Naive thymus-derived CD4-positive, alpha-beta T cell (primary cell): Measurements from ENCODE around the gene CPB2. TPM values are rescaled to one million over a fixed set of nuclear protein-coding genes. Genes with fewer than 3 reads are reported as not detected.

Experiments used
- ATAC-seq: fragments of 150-1000 bp; cut with Tn5 transposase; 2 replicates; pipeline ENCODE4 v1.10.0; 2021; ENCODE audit warnings: mild to moderate bottlenecking, moderate library complexity
- CTCF ChIA-PET: fragments of 350-600 bp; sonication (Branson Sonifier 250); formaldehyde crosslinking; loops from one replicate; lab custom pipeline; 2021; ENCODE audit warnings: antibody characterized with exemption; lab: Charles Lee
- POLR2A ChIA-PET: fragments of 350-600 bp; sonication (Branson Sonifier 250); formaldehyde crosslinking; loops from one replicate; lab custom pipeline; 2021; ENCODE audit warnings: antibody characterized with exemption, inconsistent platforms; lab: Charles Lee
- DNase-seq, 9 donors: peaks; one replicate each; pipeline versions ENCODE4 v3.0.0 to v3.0.0-alpha.2; 2020 to 2022; ENCODE audit warnings: mixed read lengths in 1 of 9
- H3K27ac ChIP-seq: one replicate; pipeline ENCODE4 v1.7.0; 2013; ENCODE audit warnings: mild to moderate bottlenecking, low read depth, low read length, moderate library complexity
- H3K27me3 ChIP-seq, 2 donors: one replicate each; pipeline ENCODE4 v1.7.0; 2013; ENCODE audit warnings: low read length in 2 of 2, mild to moderate bottlenecking in 2 of 2, moderate library complexity in 2 of 2; ENCODE audit not compliant: control insufficient read depth in 2 of 2, insufficient read depth in 2 of 2
- H3K36me3 ChIP-seq, 3 experiments: 1 replicate in 2 of 3; 2 replicates in 1 of 3; pipeline ENCODE4 v1.7.0; 2013; ENCODE audit warnings: low read length in 3 of 3, mild to moderate bottlenecking in 3 of 3, moderate library complexity in 1 of 3; ENCODE audit not compliant: insufficient read depth in 3 of 3, control insufficient read depth in 2 of 3
- H3K4me1 ChIP-seq, 2 donors: one replicate each; pipeline ENCODE4 v1.7.0; 2013; ENCODE audit warnings: low read length in 2 of 2, mild to moderate bottlenecking in 2 of 2, moderate library complexity in 1 of 2; ENCODE audit not compliant: control insufficient read depth in 2 of 2, insufficient read depth in 2 of 2
- H3K4me3 ChIP-seq: 2 replicates; pipeline ENCODE4 v1.7.0; 2013; ENCODE audit warnings: mild to moderate bottlenecking, low read length
- H3K9me3 ChIP-seq, 3 experiments: 1 replicate in 2 of 3; 2 replicates in 1 of 3; pipeline ENCODE4 v1.7.0; 2013; ENCODE audit warnings: low read length in 3 of 3; ENCODE audit not compliant: control insufficient read depth in 2 of 3
- H3K27ac Mint-ChIP-seq, 9 donors: one replicate each; pipeline ENCODE4 v1.8.0; 2020 to 2022; ENCODE audit warnings: mixed read lengths in 9 of 9, mild to moderate bottlenecking in 8 of 9, moderate library complexity in 5 of 9, inconsistent platforms in 2 of 9
- H3K27me3 Mint-ChIP-seq, 5 donors: one replicate each; pipeline ENCODE4 v1.8.0; 2021 to 2022; ENCODE audit warnings: mixed read lengths in 5 of 5, mild to moderate bottlenecking in 1 of 5
- H3K36me3 Mint-ChIP-seq, 5 donors: one replicate each; pipeline ENCODE4 v1.8.0; 2020 to 2022; ENCODE audit warnings: mixed read lengths in 5 of 5, mild to moderate bottlenecking in 3 of 5, inconsistent platforms in 1 of 5
- H3K4me1 Mint-ChIP-seq, 7 donors: one replicate each; pipeline ENCODE4 v1.8.0; 2020 to 2022; ENCODE audit warnings: mixed read lengths in 7 of 7, mild to moderate bottlenecking in 3 of 7, inconsistent platforms in 1 of 7
- H3K4me3 Mint-ChIP-seq, 10 donors: one replicate each; pipeline ENCODE4 v1.8.0; 2020 to 2022; ENCODE audit warnings: mild to moderate bottlenecking in 10 of 10, mixed read lengths in 10 of 10, moderate library complexity in 6 of 10, inconsistent platforms in 2 of 10
- H3K9me3 Mint-ChIP-seq, 11 donors: one replicate each; pipeline ENCODE4 v1.8.0; 2020 to 2022; ENCODE audit warnings: mixed read lengths in 11 of 11, mild to moderate bottlenecking in 4 of 11, inconsistent platforms in 1 of 11, moderate library complexity in 1 of 11
- intact Hi-C, 2 donors: fragments of 100-400 bp; cut with micrococcal nuclease; formaldehyde crosslinking; loops; one replicate each; pipeline ENCODE4 v1.15.1; 2023
- polyA plus RNA-seq, 2 donors: library from polyadenylated mRNA; unstranded; fragments of 300-500 nt; fragmentation: Illumina TruSeq; gene quantifications; one replicate each; pipeline ENCODE4 v1.2.3, GENCODE V29; 2021
- total RNA-seq, 6 experiments: library from RNA in 5 of 6; stranded (reverse) in 5 of 6; gene quantifications; 1 replicate in 5 of 6; 2 replicates in 1 of 6; pipeline ENCODE4 v1.2.3 and lab custom pipeline; 2021 to 2026

CPB2 gene
- total and polyA plus RNA-seq, 7 experiments from 2014 or later, result not detected

- no peak for DNase-seq
- Mint-ChIP-seq H3K36me3 (no peaks in the 10 kb centered on the region), H3K27me3 (peaks cover 4 to 13% (median 5%) of the 10 kb centered on the region in 5 donors), H3K4me1 (peaks cover 0 to 4% (median 0%) of the 10 kb centered on the region in 7 donors), H3K9me3 (no peaks in the 10 kb centered on the region), H3K27ac (no peak overlapping the region), H3K4me3 (no peak overlapping the region)
- Histone ChIP-seq H3K4me3 (no peak overlapping the region), H3K4me1 (no peaks in the 10 kb centered on the region), H3K27ac (no peak overlapping the region), H3K9me3 (no peaks in the 10 kb centered on the region), H3K36me3 (no peaks in the 10 kb centered on the region), H3K27me3 (no peaks in the 10 kb centered on the region)
- CTCF ChIA-PET, result no interaction called here
- intact Hi-C loops, result no loop called here
- ATAC-seq, result no peak
- POLR2A ChIA-PET, result no interaction called here
These were observed 18.4 kb downstream of the CPB2 start for GRCh38 chr13:46086421-46086922.

DNA sequence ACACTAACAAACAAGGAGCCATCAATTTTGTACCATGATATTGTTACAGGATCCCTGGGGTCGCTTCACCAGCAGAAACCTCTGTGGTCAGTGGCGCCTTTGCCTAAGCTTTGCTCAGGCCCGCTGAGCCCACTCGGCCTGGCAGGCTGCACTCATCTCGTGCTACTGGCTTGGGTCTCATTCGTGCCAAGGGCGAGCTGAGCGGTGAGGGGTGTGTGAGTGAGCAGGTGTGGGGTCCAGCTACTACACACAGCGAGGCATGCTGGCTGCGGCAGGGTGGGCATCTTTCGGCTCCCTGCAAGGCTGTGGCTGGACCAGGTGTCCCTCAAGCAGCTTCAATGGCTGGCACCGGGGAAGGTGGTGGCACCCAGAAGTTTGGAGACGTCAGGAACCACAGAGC lies 19.1 kb downstream of the CPB2 start:
- Mint-ChIP-seq H3K4me1 (peaks cover 0 to 4% (median 0%) of the 10 kb centered on the region in 7 donors), H3K27ac (no peak overlapping the region), H3K27me3 (peaks cover 4 to 10% (median 5%) of the 10 kb centered on the region in 5 donors), H3K36me3 (no peaks in the 10 kb centered on the region), H3K4me3 (no peak overlapping the region), H3K9me3 (no peaks in the 10 kb centered on the region)
- Histone ChIP-seq H3K27me3 (no peaks in the 10 kb centered on the region), H3K9me3 (no peaks in the 10 kb centered on the region), H3K27ac (no peak overlapping the region), H3K4me3 (no peak overlapping the region), H3K36me3 (no peaks in the 10 kb centered on the region), H3K4me1 (no peaks in the 10 kb centered on the region)
- POLR2A ChIA-PET, result no interaction called here
- intact Hi-C loops, result no loop called here
- ATAC-seq (no peak), DNase-seq (no peak)
- CTCF ChIA-PET, result no interaction called here

DNA sequence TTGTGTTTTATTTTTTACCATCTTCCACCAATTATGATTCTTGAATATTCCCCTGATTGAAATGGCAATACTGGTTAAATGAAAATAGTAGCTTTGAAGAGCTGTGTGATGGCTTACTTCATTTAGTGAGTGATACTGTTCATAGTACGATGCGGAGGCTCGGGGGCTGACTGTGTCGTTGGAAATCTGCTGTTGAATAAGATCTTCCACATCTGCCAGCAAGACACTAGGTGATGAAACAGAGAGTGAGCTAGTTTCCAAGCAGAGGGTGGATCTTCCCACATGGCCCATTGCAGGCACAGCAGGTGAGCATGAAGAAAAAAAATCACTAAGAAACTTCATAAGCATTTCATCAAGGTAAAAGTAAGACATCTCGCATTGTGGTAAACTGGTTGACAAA lies 22.5 kb downstream of the CPB2 start:
- H3K9me3 Mint-ChIP-seq, result peaks cover 0 to 3% (median 0%) of the 10 kb centered on the region in 11 donors
- Histone ChIP-seq H3K9me3 (no peaks in the 10 kb centered on the region), H3K27me3 (no peaks in the 10 kb centered on the region), H3K36me3 (no peaks in the 10 kb centered on the region), H3K27ac (no peak overlapping the region), H3K4me1 (no peaks in the 10 kb centered on the region), H3K4me3 (no peak overlapping the region)
- H3K4me1 Mint-ChIP-seq, result peaks cover 5 to 15% (median 11%) of the 10 kb centered on the region in 7 donors
- POLR2A ChIA-PET, result no interaction called here
- H3K27me3 Mint-ChIP-seq, result peaks cover 0 to 13% (median 0%) of the 10 kb centered on the region in 5 donors
- intact Hi-C loops, result no loop called here
- CTCF ChIA-PET, result interaction anchor here (0.6 to 0.7 kb wide), 2 partner anchors 25 to 354 kb away, joined by 3 read pairs; no protein-coding TSS in a partner anchor
- no peak overlapping the region for H3K27ac Mint-ChIP-seq
- no peak overlapping the region for H3K4me3 Mint-ChIP-seq
- no peaks in the 10 kb centered on the region for H3K36me3 Mint-ChIP-seq
- ATAC-seq (no peak), DNase-seq (no peak)

GRCh38 chr13:46079770-46080169 lies 25.1 kb downstream of the CPB2 start:
- ChIA-PET POLR2A (no interaction called here), CTCF (no interaction called here)
- peaks cover 0 to 3% (median 0%) of the 10 kb centered on the region in 5 donors for H3K36me3 Mint-ChIP-seq
- peaks cover 4 to 15% (median 11%) of the 10 kb centered on the region in 7 donors for H3K4me1 Mint-ChIP-seq
- no peak overlapping the region for H3K4me3 Mint-ChIP-seq
- ATAC-seq, result no peak
- Histone ChIP-seq H3K4me1 (no peaks in the 10 kb centered on the region), H3K27ac (no peak overlapping the region), H3K27me3 (no peaks in the 10 kb centered on the region), H3K9me3 (no peaks in the 10 kb centered on the region), H3K36me3 (no peaks in the 10 kb centered on the region), H3K4me3 (no peak overlapping the region)
- peak in 1 of 9 donors; percentile 3 for DNase-seq
- intact Hi-C loops, result no loop called here
- peaks cover 0 to 26% (median 0%) of the 10 kb centered on the region in 5 donors for H3K27me3 Mint-ChIP-seq
- H3K9me3 Mint-ChIP-seq, result peaks cover 0 to 5% (median under 1%) of the 10 kb centered on the region in 11 donors
- H3K27ac Mint-ChIP-seq, result peak overlapping the region in 1 of 9 donors; percentile 49

DNA sequence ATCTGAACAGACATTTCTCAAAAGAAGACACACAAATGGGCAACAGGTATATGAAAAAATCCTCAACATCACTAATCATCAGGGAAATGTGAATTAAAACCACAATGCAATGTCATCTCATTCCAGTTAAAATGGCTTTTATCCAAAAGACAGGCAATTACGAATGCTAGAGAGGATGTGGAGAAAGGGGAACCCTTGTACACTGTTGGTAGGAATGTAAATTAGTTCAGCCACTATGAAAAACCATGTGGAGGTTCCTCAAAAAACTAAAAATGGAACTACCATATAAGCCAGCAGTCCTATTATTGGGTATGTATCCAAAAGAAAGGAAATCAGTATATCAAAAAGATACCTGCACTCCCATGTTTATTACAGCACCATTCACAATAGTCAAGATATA lies 27.6 kb downstream of the CPB2 start:
- Mint-ChIP-seq H3K9me3 (peaks cover 0 to 5% (median 2%) of the 10 kb centered on the region in 11 donors), H3K27me3 (peaks cover 0 to 37% (median 0%) of the 10 kb centered on the region in 5 donors), H3K4me1 (peaks cover 4 to 15% (median 11%) of the 10 kb centered on the region in 7 donors), H3K4me3 (no peak overlapping the region), H3K27ac (no peak overlapping the region), H3K36me3 (peaks cover 0 to 6% (median 0%) of the 10 kb centered on the region in 5 donors)
- POLR2A ChIA-PET, result no interaction called here
- no peaks in the 10 kb centered on the region for H3K4me1 ChIP-seq
- no peaks in the 10 kb centered on the region for H3K27me3 ChIP-seq
- H3K27ac ChIP-seq, result no peak overlapping the region
- intact Hi-C loops, result no loop called here
- no peaks in the 10 kb centered on the region for H3K36me3 ChIP-seq
- no peaks in the 10 kb centered on the region for H3K9me3 ChIP-seq
- no peak for ATAC-seq
- DNase-seq, result no peak
- no peak overlapping the region for H3K4me3 ChIP-seq
- CTCF ChIA-PET, result no interaction called here

DNA sequence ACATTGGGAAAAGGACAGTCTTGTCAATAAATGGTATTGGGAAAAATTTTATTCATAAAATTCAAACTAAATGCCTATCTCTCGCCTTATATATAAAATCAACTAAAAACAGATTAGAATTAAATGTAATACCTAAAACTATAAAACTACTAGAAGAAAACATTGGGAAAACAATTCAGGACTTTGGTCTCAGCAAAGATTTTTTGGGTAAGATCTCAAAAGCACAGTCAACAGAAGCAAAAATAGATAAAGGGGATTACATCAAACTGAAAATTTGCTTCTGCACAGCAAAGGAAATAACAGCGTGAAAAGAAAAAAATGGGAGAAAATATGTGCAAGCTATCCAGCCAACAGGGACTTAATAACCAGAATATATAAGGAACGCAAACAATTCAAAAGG lies 28.0 kb downstream of the CPB2 start:
- Histone ChIP-seq H3K36me3 (no peaks in the 10 kb centered on the region), H3K27me3 (no peaks in the 10 kb centered on the region), H3K4me3 (no peak overlapping the region), H3K4me1 (no peaks in the 10 kb centered on the region), H3K9me3 (no peaks in the 10 kb centered on the region), H3K27ac (no peak overlapping the region)
- Mint-ChIP-seq H3K36me3 (peaks cover 0 to 6% (median 0%) of the 10 kb centered on the region in 5 donors), H3K4me3 (no peak overlapping the region), H3K4me1 (peaks cover 4 to 15% (median 11%) of the 10 kb centered on the region in 7 donors), H3K27me3 (peaks cover 0 to 36% (median 0%) of the 10 kb centered on the region in 5 donors), H3K27ac (no peak overlapping the region), H3K9me3 (peaks cover 0 to 5% (median 2%) of the 10 kb centered on the region in 11 donors)
- intact Hi-C loops, result no loop called here
- ChIA-PET CTCF (interaction anchor here (0.6 kb wide), 1 partner anchor 245 kb away, joined by 5 read pairs; no protein-coding TSS in a partner anchor), POLR2A (no interaction called here)
- ATAC-seq, result no peak
- no peak for DNase-seq

GRCh38 chr13:46075811-46076210 lies 29.0 kb downstream of the CPB2 start:
- H3K27ac Mint-ChIP-seq, result no peak overlapping the region
- DNase-seq (no peak), ATAC-seq (no peak)
- CTCF ChIA-PET, result no interaction called here
- H3K36me3 ChIP-seq, result no peaks in the 10 kb centered on the region
- H3K4me3 ChIP-seq, result no peak overlapping the region
- POLR2A ChIA-PET, result interaction anchor here (0.6 kb wide), 1 partner anchor 70 kb away, joined by 5 read pairs; no protein-coding TSS in a partner anchor
- intact Hi-C loops, result no loop called here
- H3K9me3 ChIP-seq, result no peaks in the 10 kb centered on the region
- H3K27me3 ChIP-seq, result no peaks in the 10 kb centered on the region
- no peaks in the 10 kb centered on the region for H3K4me1 ChIP-seq
- peaks cover 4 to 15% (median 13%) of the 10 kb centered on the region in 7 donors for H3K4me1 Mint-ChIP-seq
- peaks cover 0 to 6% (median 0%) of the 10 kb centered on the region in 5 donors for H3K36me3 Mint-ChIP-seq
- H3K4me3 Mint-ChIP-seq, result no peak overlapping the region
- H3K27ac ChIP-seq, result no peak overlapping the region
- H3K9me3 Mint-ChIP-seq, result peaks cover 0 to 5% (median 2%) of the 10 kb centered on the region in 11 donors
- peaks cover 0 to 36% (median 0%) of the 10 kb centered on the region in 5 donors for H3K27me3 Mint-ChIP-seq
